Trophoblast cell (in vitro differentiated cells and primary cell): ENCODE measurements around the gene XRCC4.

Source experiments
- DNase-seq, 2 donors: peaks; one replicate each; pipeline ENCODE4 v3.0.0-alpha.2; 2016
- H2AFZ ChIP-seq: 2 replicates; pipeline ENCODE4 v1.6.1; 2013; ENCODE audit warnings: low read length, moderate library complexity, mild to moderate bottlenecking; ENCODE audit not compliant: insufficient read depth, poor library complexity
- H2AK5ac ChIP-seq: 2 replicates; pipeline ENCODE4 v1.6.1; 2013; ENCODE audit warnings: mild to moderate bottlenecking, low read length
- H2BK120ac ChIP-seq: 2 replicates; pipeline ENCODE4 v1.6.1; 2013; ENCODE audit warnings: low read length, mild to moderate bottlenecking, moderate library complexity; ENCODE audit not compliant: insufficient read depth, poor library complexity
- H2BK12ac ChIP-seq: 2 replicates; pipeline ENCODE4 v1.6.1; 2013; ENCODE audit warnings: mild to moderate bottlenecking, low read length, moderate library complexity
- H2BK5ac ChIP-seq: 2 replicates; pipeline ENCODE4 v1.6.1; 2013; ENCODE audit warnings: low read length, low read depth, moderate library complexity, mild to moderate bottlenecking; ENCODE audit not compliant: poor library complexity
- H3K14ac ChIP-seq: 2 replicates; pipeline ENCODE4 v1.6.1; 2013; ENCODE audit warnings: mild to moderate bottlenecking, low read length
- H3K18ac ChIP-seq: 2 replicates; pipeline ENCODE4 v1.6.1; 2013; ENCODE audit warnings: mild to moderate bottlenecking, low read length
- H3K23ac ChIP-seq: 2 replicates; pipeline ENCODE4 v1.6.1; 2013; ENCODE audit warnings: low read length
- H3K27ac ChIP-seq: 2 replicates; pipeline ENCODE4 v1.5.1; 2013; ENCODE audit warnings: low read depth, mild to moderate bottlenecking, inconsistent platforms, low read length, moderate library complexity
- H3K27me3 ChIP-seq: 2 replicates; pipeline ENCODE4 v1.6.1; 2013; ENCODE audit warnings: inconsistent platforms, mild to moderate bottlenecking, low read length, moderate library complexity; ENCODE audit not compliant: insufficient read depth
- H3K36me3 ChIP-seq, 2 experiments: 1 replicate in 1 of 2; 2 replicates in 1 of 2; pipeline ENCODE4 v1.6.1; 2013; ENCODE audit warnings: low read length in 2 of 2, mild to moderate bottlenecking in 2 of 2, moderate library complexity in 1 of 2; ENCODE audit not compliant: insufficient read depth in 2 of 2, control insufficient read depth in 1 of 2
- H3K4ac ChIP-seq: 2 replicates; pipeline ENCODE4 v1.6.1; 2013; ENCODE audit warnings: low read depth, mild to moderate bottlenecking, low read length, moderate library complexity
- H3K4me1 ChIP-seq, 2 experiments: 1 replicate in 1 of 2; 2 replicates in 1 of 2; pipeline ENCODE4 v1.6.1; 2013; ENCODE audit warnings: low read length in 2 of 2, mild to moderate bottlenecking in 2 of 2, moderate library complexity in 1 of 2; ENCODE audit not compliant: insufficient read depth in 2 of 2, control insufficient read depth in 1 of 2
- H3K4me2 ChIP-seq: 2 replicates; pipeline ENCODE4 v1.6.1; 2013; ENCODE audit warnings: inconsistent platforms, mild to moderate bottlenecking, low read length, moderate library complexity
- H3K4me3 ChIP-seq: 2 replicates; pipeline ENCODE4 v1.5.1; 2013; ENCODE audit warnings: mild to moderate bottlenecking, low read depth, low read length, inconsistent platforms
- H3K79me1 ChIP-seq: one replicate; pipeline ENCODE4 v1.6.1; 2013; ENCODE audit warnings: low read length
- H3K79me2 ChIP-seq: 2 replicates; pipeline ENCODE4 v1.6.1; 2013; ENCODE audit warnings: low read length, mild to moderate bottlenecking; ENCODE audit not compliant: control insufficient read depth, insufficient read depth, poor library complexity
- H3K9ac ChIP-seq: 2 replicates; pipeline ENCODE4 v1.6.1; 2013; ENCODE audit warnings: mild to moderate bottlenecking, low read length
- H3K9me3 ChIP-seq: 2 replicates; pipeline ENCODE4 v1.6.1; 2013; ENCODE audit warnings: low read depth, mild to moderate bottlenecking, control low read depth, inconsistent platforms, low read length; ENCODE audit not compliant: insufficient read depth
- H4K12ac ChIP-seq: 2 replicates; pipeline ENCODE4 v1.6.1; 2013; ENCODE audit warnings: low read depth, mild to moderate bottlenecking, low read length, moderate library complexity
- H4K8ac ChIP-seq: 2 replicates; pipeline ENCODE4 v1.6.1; 2013; ENCODE audit warnings: low read depth, mild to moderate bottlenecking, low read length, moderate library complexity
- H4K91ac ChIP-seq: one replicate; pipeline ENCODE4 v1.6.1; 2013; ENCODE audit warnings: low read depth, mild to moderate bottlenecking, low read length, moderate library complexity
- WGBS: extraction: QIAGEN DNeasy Blood & Tissue Kit; methylation state at CpG from one replicate; pipeline ENCODE4 v1.1.7; 2013; ENCODE audit warnings: missing lambda C conversion rate; ENCODE audit not compliant: insufficient read length, insufficient coverage; ENCODE audit errors: extremely low coverage; 5-methylcytosine and 5-hydroxymethylcytosine counted together

Gene XRCC4

GRCh38 chr5:83115816-83116215, 38.5 kb downstream of the XRCC4 start:
- Histone ChIP-seq H3K79me1 (no peaks in the 10 kb centered on the region), H3K4me1 (no peaks in the 10 kb centered on the region), H3K4ac (no peak overlapping the region), H4K12ac (no peak overlapping the region), H4K8ac (no peak overlapping the region), H2AK5ac (no peak overlapping the region), H3K9ac (no peak overlapping the region), H2AFZ (no peak overlapping the region), H3K4me2 (no peak overlapping the region), H3K79me2 (no peaks in the 10 kb centered on the region), H3K18ac (no peak overlapping the region), H3K23ac (no peak overlapping the region), H3K14ac (no peak overlapping the region), H3K4me3 (no peak overlapping the region), H3K36me3 (peaks cover 5 to 6% of the 10 kb centered on the region in 2 experiments), H2BK5ac (no peak overlapping the region), H3K27me3 (no peaks in the 10 kb centered on the region), H2BK12ac (no peak overlapping the region), H2BK120ac (no peak overlapping the region), H3K9me3 (peaks cover 4% of the 10 kb centered on the region), H3K27ac (no peak overlapping the region), H4K91ac (no peak overlapping the region)
- DNase-seq: no peak
- WGBS: no CpG with 5 or more reads among the region's 1 CpG

GRCh38 chr5:83118471-83118870, 41.1 kb downstream of the XRCC4 start:
- Histone ChIP-seq H3K4ac (no peak overlapping the region), H2BK12ac (no peak overlapping the region), H3K23ac (no peak overlapping the region), H3K36me3 (peaks cover 3 to 4% of the 10 kb centered on the region in 2 experiments), H3K18ac (no peak overlapping the region), H4K91ac (no peak overlapping the region), H2AK5ac (no peak overlapping the region), H3K79me1 (no peaks in the 10 kb centered on the region), H3K4me3 (no peak overlapping the region), H2AFZ (no peak overlapping the region), H2BK5ac (no peak overlapping the region), H3K14ac (no peak overlapping the region), H4K12ac (no peak overlapping the region), H3K4me2 (no peak overlapping the region), H3K9me3 (peaks cover 3% of the 10 kb centered on the region), H3K9ac (no peak overlapping the region), H3K79me2 (no peaks in the 10 kb centered on the region), H3K4me1 (no peaks in the 10 kb centered on the region), H2BK120ac (no peak overlapping the region), H4K8ac (no peak overlapping the region), H3K27me3 (no peaks in the 10 kb centered on the region), H3K27ac (no peak overlapping the region)
- no CpG with 5 or more reads among the region's 1 CpG for WGBS
- no peak for DNase-seq

DNA sequence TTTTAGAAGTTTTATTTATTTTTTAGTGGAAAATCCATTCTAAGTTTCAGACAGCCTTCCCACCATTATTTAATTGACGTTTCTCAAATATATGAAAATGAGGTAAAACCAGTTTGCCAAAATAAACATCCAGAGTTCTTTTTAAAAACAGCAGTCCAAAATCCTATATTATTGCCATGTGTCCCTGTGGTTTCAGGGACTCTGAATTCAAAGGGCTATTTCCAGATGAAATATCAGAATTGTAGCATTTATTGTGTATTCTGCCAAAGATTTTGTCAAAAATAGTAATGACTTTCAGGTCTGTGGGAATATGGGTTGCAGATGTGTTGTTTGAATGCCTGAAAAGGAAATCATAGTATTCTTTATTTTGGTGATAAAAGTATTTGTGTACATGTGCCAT, 41.6 kb downstream of the XRCC4 start:
- no peak overlapping the region for H3K18ac ChIP-seq
- H3K4me3 ChIP-seq: no peak overlapping the region
- DNase-seq: no peak
- no peak overlapping the region for H3K23ac ChIP-seq
- no peak overlapping the region for H2AK5ac ChIP-seq
- H3K4ac ChIP-seq: no peak overlapping the region
- no CpG with 5 or more reads among the region's 1 CpG for WGBS
- H3K27me3 ChIP-seq: no peaks in the 10 kb centered on the region
- H3K36me3 ChIP-seq: peaks cover 1 to 2% of the 10 kb centered on the region in 2 experiments
- no peak overlapping the region for H4K8ac ChIP-seq
- no peak overlapping the region for H2BK12ac ChIP-seq
- H3K9ac ChIP-seq: no peak overlapping the region
- no peak overlapping the region for H3K4me2 ChIP-seq
- peaks cover under 1% of the 10 kb centered on the region for H3K9me3 ChIP-seq
- no peaks in the 10 kb centered on the region for H3K4me1 ChIP-seq
- H2BK120ac ChIP-seq: no peak overlapping the region
- H2BK5ac ChIP-seq: no peak overlapping the region
- H3K79me1 ChIP-seq: no peaks in the 10 kb centered on the region
- H2AFZ ChIP-seq: no peak overlapping the region
- no peak overlapping the region for H3K27ac ChIP-seq
- H4K12ac ChIP-seq: no peak overlapping the region
- no peak overlapping the region for H4K91ac ChIP-seq
- no peak overlapping the region for H3K14ac ChIP-seq
- no peaks in the 10 kb centered on the region for H3K79me2 ChIP-seq

- no peaks in the 10 kb centered on the region for H3K79me2 ChIP-seq
- no peak overlapping the region for H4K91ac ChIP-seq
- H2BK120ac ChIP-seq: no peak overlapping the region
- H3K18ac ChIP-seq: no peak overlapping the region
- H4K8ac ChIP-seq: no peak overlapping the region
- WGBS: no CpG with 5 or more reads among the region's 1 CpG
- no peak overlapping the region for H3K14ac ChIP-seq
- H2AK5ac ChIP-seq: no peak overlapping the region
- no peak overlapping the region for H4K12ac ChIP-seq
- H3K27me3 ChIP-seq: no peaks in the 10 kb centered on the region
- no peak overlapping the region for H3K4me2 ChIP-seq
- no peak overlapping the region for H3K27ac ChIP-seq
- peak; percentile 58 to 90 for DNase-seq
- H2AFZ ChIP-seq: no peak overlapping the region
- H3K4ac ChIP-seq: no peak overlapping the region
- no peaks in the 10 kb centered on the region for H3K4me1 ChIP-seq
- peaks cover 1 to 2% of the 10 kb centered on the region in 2 experiments for H3K36me3 ChIP-seq
- H2BK5ac ChIP-seq: no peak overlapping the region
- no peak overlapping the region for H2BK12ac ChIP-seq
- H3K79me1 ChIP-seq: no peaks in the 10 kb centered on the region
- no peak overlapping the region for H3K9ac ChIP-seq
- no peak overlapping the region for H3K23ac ChIP-seq
- H3K4me3 ChIP-seq: no peak overlapping the region
- no peaks in the 10 kb centered on the region for H3K9me3 ChIP-seq
Measured at GRCh38 chr5:83124593-83124992, 47.2 kb downstream of the XRCC4 start.
